HG03196 (cell line): ENCODE results near the gene L3MBTL2.
"Not testable (repeated sequence)": the region's sequence is repeated elsewhere in the genome, so short reads cannot be mapped to it uniquely, and the experiment has no call there.

Experiments
- ATAC-seq: cut with Tn5 transposase; IDR thresholded peaks from one replicate; pipeline ENCODE4 v1.9.1; 2021; ENCODE audit not compliant: unreplicated experiment

Gene L3MBTL2

GRCh38 chr22:41204992-41205900 is at the start of gene L3MBTL2:
L3MBTL2 (plus strand) TSS chr22:41205312; CDS start chr22:41205363, 51 bp downstream.
- peak; percentile 97 for ATAC-seq

- ATAC-seq = no peak
Observed at GRCh38 chr22:41157083-41157482, 48.0 kb upstream of the L3MBTL2 start.

- no peak for ATAC-seq
Observed at GRCh38 chr22:41169157-41169556, 36.0 kb upstream of the L3MBTL2 start.

- ATAC-seq = no peak
Observed at GRCh38 chr22:41171996-41172395, 33.1 kb upstream of the L3MBTL2 start.

- ATAC-seq = no peak
Observed at GRCh38 chr22:41175546-41175945, 29.6 kb upstream of the L3MBTL2 start.

GRCh38 chr22:41177040-41177621 is 28.0 kb upstream of the L3MBTL2 start:
- ATAC-seq = no peak

GRCh38 chr22:41177622-41178424 is 27.3 kb upstream of the L3MBTL2 start:
- no peak for ATAC-seq

- ATAC-seq = no peak
Observed at GRCh38 chr22:41178425-41178975, 26.6 kb upstream of the L3MBTL2 start.

- not testable (repeated sequence) for ATAC-seq
Observed at GRCh38 chr22:41180362-41180761, 24.8 kb upstream of the L3MBTL2 start.

GRCh38 chr22:41180926-41181325 is 24.2 kb upstream of the L3MBTL2 start:
- ATAC-seq = no peak

- ATAC-seq = no peak
Observed at GRCh38 chr22:41181349-41182241, 23.5 kb upstream of the L3MBTL2 start.

GRCh38 chr22:41184679-41185078 is 20.4 kb upstream of the L3MBTL2 start:
- no peak for ATAC-seq

GRCh38 chr22:41191467-41191866 is 13.6 kb upstream of the L3MBTL2 start:
- no peak for ATAC-seq

- ATAC-seq = no peak
Observed at GRCh38 chr22:41193829-41194228, 11.3 kb upstream of the L3MBTL2 start.

GRCh38 chr22:41197038-41197972 is 7.8 kb upstream of the L3MBTL2 start:
- ATAC-seq = peak; percentile 82

GRCh38 chr22:41198027-41198580 is 7.0 kb upstream of the L3MBTL2 start:
- ATAC-seq = no peak

- ATAC-seq = no peak
Observed at GRCh38 chr22:41201141-41201540, 4.0 kb upstream of the L3MBTL2 start.

GRCh38 chr22:41203118-41203517 is 2.0 kb upstream of the L3MBTL2 start:
- ATAC-seq = no peak

- no peak for ATAC-seq
Observed at GRCh38 chr22:41204066-41204465, 1.0 kb upstream of the L3MBTL2 start.
